H1 (cell line): ENCODE results near the gene GRIN3A. TPM values are rescaled to one million over a fixed set of nuclear protein-coding genes. Genes with fewer than 3 reads are reported as not detected.

Source experiments
- CTCF ChIA-PET: fragments of 300-600 bp; sonication (Branson Sonifier 250); formaldehyde crosslinking; loops from one replicate; lab custom pipeline; 2021; ENCODE audit not compliant: partially characterized antibody; lab: Charles Lee
- POLR2A ChIA-PET: fragments of 300-600 bp; sonication (Branson Sonifier 250); formaldehyde crosslinking; loops from one replicate; lab custom pipeline; 2021; ENCODE audit warnings: inconsistent platforms; ENCODE audit not compliant: partially characterized antibody; lab: Charles Lee
- DNase-seq, 2 experiments: peaks; one replicate each; pipeline versions ENCODE4 v3.0.0 to v3.0.0-alpha.2; 2010 to 2022; ENCODE audit warnings: low spot score in 2 of 2, low read depth in 1 of 2, mixed read lengths in 1 of 2
- FAIRE-seq: peaks from 2 replicates; lab custom pipeline; 2011; peaks lifted over from hg19 to GRCh38; lab: Jason Lieb, UNC
- H2AFZ ChIP-seq: 2 replicates; pipeline ENCODE4 v1.8.1; 2012; ENCODE audit warnings: low read length, inconsistent platforms
- H2AK5ac ChIP-seq: 2 replicates; pipeline ENCODE4 v1.6.1; 2013; ENCODE audit warnings: low read depth, low read length
- H2BK120ac ChIP-seq: replicated peaks from 2 replicates; pipeline ENCODE3; 2013; ENCODE audit warnings: low read depth, low read length, inconsistent platforms
- H2BK12ac ChIP-seq: 2 replicates; pipeline ENCODE4 v1.6.1; 2013; ENCODE audit warnings: low read depth, low read length
- H2BK15ac ChIP-seq: 2 replicates; pipeline ENCODE4 v1.6.1; 2013; ENCODE audit warnings: low read length
- H2BK20ac ChIP-seq: 2 replicates; pipeline ENCODE4 v1.6.1; 2013; ENCODE audit warnings: low read length
- H2BK5ac ChIP-seq: 2 replicates; pipeline ENCODE4 v1.6.1; 2013; ENCODE audit warnings: low read depth, low read length
- H3K14ac ChIP-seq: 2 replicates; pipeline ENCODE4 v1.6.1; 2013; ENCODE audit warnings: inconsistent platforms; ENCODE audit not compliant: insufficient read length
- H3K18ac ChIP-seq: 2 replicates; pipeline ENCODE4 v1.6.1; 2013; ENCODE audit warnings: low read length; ENCODE audit errors: extremely low read depth
- H3K23ac ChIP-seq: 2 replicates; pipeline ENCODE4 v1.6.1; 2013; ENCODE audit warnings: inconsistent platforms; ENCODE audit not compliant: insufficient read length
- H3K23me2 ChIP-seq: 2 replicates; pipeline ENCODE4 v1.6.1; 2013; ENCODE audit warnings: low read depth, low read length
- H3K27ac ChIP-seq: 2 replicates; pipeline ENCODE4 v1.6.1; 2011; ENCODE audit warnings: low read depth, low read length, inconsistent platforms
- H3K27me3 ChIP-seq, 4 experiments: replicated peaks in 1 of 4; 1 replicate in 1 of 4; 2 replicates in 3 of 4; pipeline versions ENCODE4 v1.6.1 to v1.8.1; 2011 to 2013; ENCODE audit warnings: low read length in 3 of 4, mild to moderate bottlenecking in 3 of 4, inconsistent platforms in 2 of 4, mixed read lengths in 2 of 4, moderate library complexity in 1 of 4; ENCODE audit not compliant: control insufficient read depth in 3 of 4, insufficient read depth in 3 of 4; ENCODE audit errors: extremely low read depth in 1 of 4
- H3K36me3 ChIP-seq, 4 experiments: 2 replicates each; pipeline versions ENCODE4 v1.6.1 to v1.8.1; 2011 to 2013; ENCODE audit warnings: mild to moderate bottlenecking in 4 of 4, low read length in 3 of 4, moderate library complexity in 2 of 4, control low read depth in 1 of 4, inconsistent platforms in 1 of 4; ENCODE audit not compliant: insufficient read depth in 4 of 4, control insufficient read depth in 2 of 4
- H3K4ac ChIP-seq: replicated peaks from 2 replicates; pipeline ENCODE3; 2013; ENCODE audit warnings: low read length, low read depth, mixed read lengths, inconsistent platforms; ENCODE audit not compliant: insufficient read length
- H3K4me1 ChIP-seq, 4 experiments: replicated peaks in 1 of 4; 1 replicate in 1 of 4; 2 replicates in 3 of 4; pipeline versions ENCODE4 v1.6.1 to v1.8.1; 2011 to 2013; ENCODE audit warnings: low read length in 3 of 4, inconsistent platforms in 2 of 4, mixed read lengths in 1 of 4; ENCODE audit not compliant: insufficient read depth in 4 of 4, control insufficient read depth in 3 of 4
- H3K4me2 ChIP-seq, 2 experiments: 2 replicates each; pipeline versions ENCODE4 v1.6.1 to v1.8.1; 2011 to 2013; ENCODE audit warnings: low read depth in 2 of 2, low read length in 2 of 2, control low read depth in 1 of 2, inconsistent platforms in 1 of 2, mild to moderate bottlenecking in 1 of 2; ENCODE audit not compliant: insufficient read depth in 1 of 2
- H3K4me3 ChIP-seq, 4 experiments: fragments of 200-600, 300-600 bp in 1 of 4; sonication (generic), shearing (Covaris generic), sonication (Bioruptor Twin) in 1 of 4; 2 replicates each; pipeline versions ENCODE4 v1.5.1 to v1.8.1; 2011 to 2016; ENCODE audit warnings: low read length in 4 of 4, low read depth in 3 of 4, control low read depth in 2 of 4, inconsistent platforms in 2 of 4, mild to moderate bottlenecking in 2 of 4, mixed read lengths in 1 of 4, moderate library complexity in 1 of 4; ENCODE audit not compliant: insufficient read depth in 2 of 4; ENCODE audit errors: extremely low read depth in 1 of 4
- H3K56ac ChIP-seq: replicated peaks from 2 replicates; pipeline ENCODE3; 2013; ENCODE audit warnings: low read depth, mild to moderate bottlenecking, mixed read lengths, low read length, inconsistent platforms; ENCODE audit not compliant: insufficient read length
- H3K79me1 ChIP-seq: 2 replicates; pipeline ENCODE4 v1.6.1; 2013; ENCODE audit warnings: low read depth, low read length, control low read depth
- H3K79me2 ChIP-seq, 2 experiments: 2 replicates each; pipeline versions ENCODE4 v1.6.1 to v1.8.1; 2012 to 2013; ENCODE audit warnings: low read length in 2 of 2, mild to moderate bottlenecking in 2 of 2, inconsistent platforms in 1 of 2; ENCODE audit not compliant: insufficient read depth in 2 of 2, control insufficient read depth in 1 of 2
- H3K9ac ChIP-seq, 4 experiments: replicated peaks in 1 of 4; 1 replicate in 1 of 4; 2 replicates in 3 of 4; pipeline versions ENCODE4 v1.6.1 to v1.8.1; 2011 to 2013; ENCODE audit warnings: low read depth in 3 of 4, low read length in 3 of 4, control low read depth in 2 of 4, mild to moderate bottlenecking in 2 of 4, moderate library complexity in 2 of 4, inconsistent platforms in 1 of 4; ENCODE audit errors: extremely low read depth in 1 of 4
- H3K9me3 ChIP-seq, 2 experiments: 2 replicates each; pipeline versions ENCODE4 v1.6.1 to v1.8.1; 2012 to 2013; ENCODE audit warnings: mild to moderate bottlenecking in 2 of 2, moderate library complexity in 2 of 2, control low read depth in 1 of 2, inconsistent platforms in 1 of 2, low read depth in 1 of 2, low read length in 1 of 2, mixed read lengths in 1 of 2; ENCODE audit not compliant: insufficient read depth in 2 of 2
- H4K20me1 ChIP-seq, 2 experiments: replicated peaks in 1 of 2; 2 replicates each; pipeline versions ENCODE3 to v1.8.1; 2011 to 2013; ENCODE audit warnings: inconsistent platforms in 2 of 2, low read length in 2 of 2, mild to moderate bottlenecking in 1 of 2; ENCODE audit not compliant: insufficient read depth in 2 of 2, control insufficient read depth in 1 of 2
- H4K5ac ChIP-seq: 2 replicates; pipeline ENCODE4 v1.6.1; 2013; ENCODE audit warnings: low read length, low read depth, mixed read lengths, inconsistent platforms; ENCODE audit not compliant: insufficient read length
- H4K8ac ChIP-seq: 2 replicates; pipeline ENCODE4 v1.8.0; 2013; ENCODE audit warnings: mild to moderate bottlenecking, moderate library complexity, low read length, inconsistent platforms; ENCODE audit not compliant: insufficient read depth; ENCODE audit errors: extremely low read depth
- H4K91ac ChIP-seq: replicated peaks from 2 replicates; pipeline ENCODE3; 2013; ENCODE audit warnings: low read length, mixed read lengths, inconsistent platforms; ENCODE audit not compliant: insufficient read length
- BACH1 ChIP-seq: IDR thresholded peaks from 2 replicates; pipeline ENCODE4 v1.6.1; 2012; ENCODE audit warnings: low read length, improper control_type of control experiment
- CTCF ChIP-seq, 3 experiments: IDR thresholded peaks; 1 replicate in 2 of 3; 2 replicates in 1 of 3; pipeline versions ENCODE4 v1.5.1 to v1.6.1; 2011; ENCODE audit warnings: low read length in 3 of 3, mild to moderate bottlenecking in 3 of 3, inconsistent platforms in 2 of 3, low read depth in 1 of 3, moderate library complexity in 1 of 3; ENCODE audit not compliant: insufficient read depth in 1 of 3; ENCODE audit errors: control extremely low read depth in 1 of 3
- WGBS, 2 experiments: shearing (Covaris generic) in 1 of 2; methylation state at CpG; one replicate each; pipeline versions ENCODE4 v1.1.6 to v1.1.7; 2013 to 2015; ENCODE audit warnings: low lambda C conversion rate in 2 of 2, mixed read lengths in 2 of 2, inconsistent platforms in 1 of 2, low coverage in 1 of 2, missing lambda C conversion rate in 1 of 2; ENCODE audit not compliant: insufficient replicate concordance in 2 of 2, insufficient coverage in 1 of 2, insufficient read length in 1 of 2; ENCODE audit errors: extremely low coverage in 1 of 2, missing lambda C conversion rate in 1 of 2; 5-methylcytosine and 5-hydroxymethylcytosine counted together
- long read RNA-seq, 2 experiments: library from RNA in 1 of 2; library from capped mRNA in 1 of 2; stranded (forward); transcript quantifications; one replicate each; pipeline ENCODE4 v2.0.0, GENCODE V29; 2021; ENCODE audit warnings: inconsistent platforms in 1 of 2
- polyA minus RNA-seq, 3 experiments: library from RNA; depleted of rRNA, polyadenylated mRNA; stranded (reverse); fragments of >200 nt; gene quantifications; 1 replicate in 2 of 3; 2 replicates in 1 of 3; pipeline ENCODE4 v1.2.3, GENCODE V29; 2011
- polyA plus RNA-seq, 7 experiments: library from polyadenylated mRNA; depleted of rRNA in 3 of 7; stranded (reverse) in 5 of 7; unstranded in 2 of 7; fragments of >200 nt in 5 of 7; fragments of 200-250 nt in 2 of 7; gene quantifications; 1 replicate in 5 of 7; 2 replicates in 1 of 7; 4 replicates in 1 of 7; pipeline versions ENCODE4 v1.2.1 to v1.2.3, GENCODE V29; 2011 to 2013; ENCODE audit warnings: missing spikeins in 2 of 7, mixed read lengths in 2 of 7
- total RNA-seq: library from RNA; stranded (reverse); fragmentation: NEBNext Ultra II Directional; extraction: Animal tissue kit (Norgen Biotek cat#: 25700); gene quantifications from 2 replicates; pipeline ENCODE4 v1.2.1, GENCODE V29; 2021

The GRIN3A gene
- total RNA-seq (0.04 TPM in 1 of 2 replicates, not detected in the other), polyA plus RNA-seq (2011; rRNA removed) (not detected in 2 replicates), polyA minus RNA-seq (2011; rRNA and poly(A)+ RNA removed) (0.02 TPM in 1 of 2 replicates, not detected in the other)
- not detected for polyA plus RNA-seq (2011; cell fraction: cytosol; rRNA removed)
- polyA plus RNA-seq (2011; cell fraction: nucleus; rRNA removed): not detected
- 0.15 to 0.36 TPM (median 0.21 TPM) in 4 replicates for polyA plus RNA-seq (2012, experiment 1 of 2)
- polyA plus RNA-seq (2012, experiment 2 of 2): 0.01 TPM
- not detected for polyA plus RNA-seq (2013, experiment 1 of 2)
- under 0.01 TPM for polyA plus RNA-seq (2013, experiment 2 of 2)
- not detected for polyA minus RNA-seq (2011; cell fraction: cytosol; rRNA and poly(A)+ RNA removed)
- 0.10 TPM for polyA minus RNA-seq (2011; cell fraction: nucleus; rRNA and poly(A)+ RNA removed)
- long read RNA-seq, experiment 1: 0 reads
- long read RNA-seq, experiment 2: 0 reads

DNA sequence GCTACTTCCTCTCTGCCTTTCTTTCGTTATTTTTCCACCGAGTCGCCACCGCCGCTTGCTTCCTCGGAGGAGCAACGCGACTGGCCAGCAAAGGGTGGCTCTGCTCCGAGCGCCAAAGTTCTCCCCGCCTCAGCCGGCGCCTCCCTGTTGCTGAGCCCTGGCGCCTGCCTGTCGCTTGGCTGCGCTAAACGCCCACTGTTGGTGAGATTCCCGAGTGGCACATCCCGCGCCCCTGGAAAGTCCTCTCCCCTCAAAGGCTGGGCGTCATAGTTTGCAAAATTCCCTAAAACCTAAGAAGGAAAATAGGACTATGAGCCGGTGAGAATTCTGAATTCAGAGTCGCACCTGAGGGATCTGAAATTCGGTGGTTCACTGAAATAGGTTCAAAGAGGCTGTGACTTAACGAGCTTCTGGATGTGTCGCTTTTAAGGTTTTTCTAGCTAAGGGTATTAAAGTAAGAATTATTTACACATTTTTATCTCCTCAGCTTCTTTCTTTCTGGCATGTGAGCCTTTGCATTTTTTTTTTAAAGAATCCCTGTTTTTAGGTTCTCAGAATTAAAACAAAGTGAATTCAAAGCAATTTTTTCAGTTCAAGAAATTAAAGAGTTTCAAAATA, at the start of gene GRIN3A:
Gene GRIN3A, minus strand, starts transcription at position 82 of the 618 bp plus-strand sequence. CDS start 668 bp downstream, outside the sequence.
- Histone ChIP-seq H4K8ac (no peak within 1 kb of the TSS; the same call in 1 of the 2 replicates), H3K56ac (no peak within 1 kb of the TSS), H2AFZ (no peak within 1 kb of the TSS), H3K27me3 (peaks cover 14 to 44% (median 33%) of the 10 kb centered on the region in 4 experiments), H3K36me3 (no peaks in the 10 kb centered on the region; a peak in 1 of 8 replicates), H3K4me1 (peaks cover 3 to 13% (median 8%) of the 10 kb centered on the region in 4 experiments), H3K23me2 (peaks cover 7% of the 10 kb centered on the region; the same call in 1 of the 2 replicates), H3K14ac (no peak within 1 kb of the TSS), H3K9me3 (no peaks in the 10 kb centered on the region), H2BK120ac (no peak within 1 kb of the TSS), H4K5ac (no peak within 1 kb of the TSS), H2BK20ac (no peak within 1 kb of the TSS), H3K4ac (no peak within 1 kb of the TSS), H4K91ac (no peak within 1 kb of the TSS), H3K79me1 (no peaks in the 10 kb centered on the region), H3K9ac (no peak within 1 kb of the TSS), H3K23ac (no peak within 1 kb of the TSS), H2BK15ac (no peak within 1 kb of the TSS), H4K20me1 (peaks cover 0 to 5% of the 10 kb centered on the region in 2 experiments), H3K27ac (no peak within 1 kb of the TSS), H3K18ac (no peak within 1 kb of the TSS), H2AK5ac (no peak within 1 kb of the TSS), H2BK12ac (no peak within 1 kb of the TSS), H2BK5ac (no peak within 1 kb of the TSS), H3K4me3 (peak within 1 kb of the TSS; percentile 39 to 69 (median 52)), H3K79me2 (no peaks in the 10 kb centered on the region), H3K4me2 (peak within 1 kb of the TSS; percentile 86 to 91)
- FAIRE-seq: no peak
- no peak for DNase-seq
- CTCF ChIA-PET: interaction anchor here (0.8 kb wide), 1 partner anchor 95 kb away, joined by 3 read pairs; no protein-coding TSS in a partner anchor
- POLR2A ChIA-PET: no interaction called here
- 5% methylated on average over 26 of the region's 26 CpGs; no CpG with 5 or more reads in 1 of the 2 experiments for WGBS, 2 experiments
- TF ChIP-seq BACH1 (0 out of 2 replicates have a peak, but pooled peaks have one; percentile 11), CTCF (IDR thresholded peaks at IDR 0.05; ENCODE audit: control extremely low read depth in 1 of 3, insufficient read depth in 1 of 3, low read depth in 1 of 3, low read length in 3 of 3) (peak; percentile 51 to 61 (median 53))
